Femur (tissue), 1 donor: ENCODE results near the gene IRX5.

ENCODE experiments used
- DNase-seq: peaks from one replicate; pipeline ENCODE4 v3.0.0-alpha.2; 2017

The IRX5 gene

DNA sequence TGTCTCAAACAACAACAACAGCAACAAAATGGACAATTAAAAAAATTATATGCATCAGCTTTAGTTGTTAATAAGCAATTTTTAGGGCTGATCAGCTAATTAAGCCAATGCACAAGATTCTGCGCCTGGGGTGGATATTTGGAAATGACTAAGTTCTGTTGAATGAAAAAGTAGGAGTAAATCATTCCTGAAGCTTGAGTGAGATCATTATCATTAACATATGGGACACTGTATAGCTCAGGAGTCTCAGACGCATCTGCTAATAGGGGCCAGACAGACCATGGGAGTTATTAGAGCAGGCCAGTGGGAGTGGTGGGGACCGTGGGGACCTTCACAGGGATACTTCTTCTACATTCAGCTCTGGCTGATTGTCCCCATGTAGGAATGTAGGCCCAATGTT is 22.8 kb downstream of the IRX5 start:
- DNase-seq, result no peak

DNA sequence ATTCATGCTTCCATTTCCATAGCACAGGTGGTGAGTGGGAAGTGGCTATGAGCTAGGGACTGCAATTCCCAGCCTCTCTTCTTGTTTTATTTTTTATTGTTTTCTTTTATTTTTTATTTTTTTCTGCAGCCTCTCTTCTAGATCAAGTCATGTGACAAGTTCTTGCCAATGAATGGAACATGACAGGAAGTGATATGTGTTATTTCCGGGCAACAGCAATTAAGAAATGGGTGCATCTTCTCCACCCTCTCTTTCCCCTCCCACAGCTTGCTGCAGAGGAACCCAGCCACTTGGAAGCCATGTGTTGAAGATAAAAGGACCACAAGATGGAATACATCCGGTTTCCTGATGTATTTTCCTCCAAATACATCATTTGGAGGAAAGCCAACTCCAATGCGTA is 23.6 kb downstream of the IRX5 start:
- DNase-seq, result no peak

DNA sequence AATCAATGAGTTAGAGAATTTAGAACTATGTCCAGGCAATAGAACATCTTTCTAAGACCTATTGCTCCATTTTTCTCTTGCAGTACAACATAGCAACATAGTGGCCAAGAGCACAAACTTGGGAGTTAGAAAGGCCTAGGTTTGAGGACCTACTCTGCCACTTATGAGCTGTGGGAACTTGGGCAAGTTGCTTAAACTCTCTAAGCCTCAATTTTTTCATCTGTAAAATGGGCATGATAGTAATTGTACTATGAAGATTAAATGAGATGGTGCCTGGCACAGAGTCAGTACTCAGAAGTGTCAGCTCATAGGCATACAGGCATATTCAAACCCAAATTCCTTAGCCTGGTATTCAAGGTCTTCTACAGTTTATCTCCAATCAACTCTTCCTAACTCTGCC is 25.1 kb downstream of the IRX5 start:
- DNase-seq, result no peak

DNA sequence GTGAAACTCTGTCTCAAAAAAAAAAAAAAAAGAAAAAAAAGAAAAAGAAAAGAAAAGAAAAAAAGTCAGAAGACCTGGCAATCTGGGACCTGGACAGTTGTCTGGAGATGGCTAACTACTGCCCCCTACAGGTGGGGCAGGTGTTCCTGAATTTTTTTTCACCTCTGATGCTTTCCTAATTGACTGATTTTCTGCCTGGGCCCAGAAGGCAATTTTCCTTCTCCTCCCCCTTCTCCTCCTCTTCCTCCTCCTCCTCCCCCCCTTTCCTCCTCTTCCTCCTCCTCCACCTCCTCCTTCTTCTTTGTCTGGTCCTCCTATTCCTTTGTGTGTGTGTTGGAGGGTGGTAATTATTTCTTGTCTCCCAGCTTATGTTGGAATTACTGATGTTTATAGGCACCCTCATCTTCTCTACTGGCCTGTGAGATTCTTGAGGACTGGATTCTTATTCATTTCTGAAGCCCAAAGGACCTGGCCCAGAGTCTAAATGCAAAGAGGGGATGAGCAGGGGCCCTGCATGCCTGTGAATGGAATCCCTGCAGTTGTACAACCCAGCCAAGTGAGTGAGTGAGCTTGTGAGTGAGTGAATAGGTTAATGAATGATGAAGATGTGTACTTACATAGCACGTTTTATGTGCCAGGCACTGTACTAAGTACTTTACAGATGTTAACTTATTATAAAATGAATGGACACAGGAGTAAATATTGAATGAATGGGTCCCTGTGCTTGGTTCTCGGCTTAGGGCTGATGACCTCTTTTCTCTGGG is 26.9 kb downstream of the IRX5 start:
- no peak for DNase-seq

DNA sequence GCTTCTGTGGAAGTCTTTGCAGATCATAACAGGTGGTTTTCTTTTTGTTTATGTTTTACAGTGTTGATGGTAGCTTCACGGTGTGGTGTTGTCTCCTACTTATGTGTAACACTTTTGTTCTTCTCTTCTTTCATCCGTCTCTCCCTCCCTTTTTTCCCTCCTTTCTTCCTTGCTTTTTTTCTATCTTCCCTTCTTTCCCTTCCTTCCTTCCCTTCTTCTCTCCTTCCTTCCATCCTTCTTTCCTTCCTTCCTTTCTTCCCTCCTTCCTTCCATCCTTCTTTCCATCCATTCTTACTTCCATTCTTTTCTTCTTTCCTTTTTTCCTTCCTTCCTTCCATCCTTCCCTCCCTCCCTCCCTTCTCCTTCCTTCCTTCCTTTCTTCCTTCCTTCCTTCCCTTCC is 31.4 kb downstream of the IRX5 start:
- DNase-seq, result no peak

DNA sequence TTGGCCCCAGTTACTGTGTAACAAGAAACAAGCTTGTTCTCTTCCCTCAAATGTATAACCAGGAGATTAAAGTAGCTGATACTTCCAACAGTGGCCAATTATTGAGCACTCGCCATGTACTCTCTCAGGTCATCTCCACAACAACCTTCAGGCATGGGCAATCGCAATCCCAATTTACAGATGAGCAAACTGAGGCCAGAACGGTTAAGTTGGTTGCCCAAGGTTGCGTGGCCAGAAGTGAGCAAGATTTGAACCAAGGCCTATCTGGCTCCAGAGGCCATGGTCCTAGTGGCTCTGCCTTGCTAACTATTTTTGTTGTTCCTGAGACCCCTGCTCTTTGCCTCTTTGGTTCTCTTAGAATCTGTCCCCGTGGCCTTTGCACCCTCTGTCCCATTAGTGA is 33.6 kb downstream of the IRX5 start:
- DNase-seq, result no peak

DNA sequence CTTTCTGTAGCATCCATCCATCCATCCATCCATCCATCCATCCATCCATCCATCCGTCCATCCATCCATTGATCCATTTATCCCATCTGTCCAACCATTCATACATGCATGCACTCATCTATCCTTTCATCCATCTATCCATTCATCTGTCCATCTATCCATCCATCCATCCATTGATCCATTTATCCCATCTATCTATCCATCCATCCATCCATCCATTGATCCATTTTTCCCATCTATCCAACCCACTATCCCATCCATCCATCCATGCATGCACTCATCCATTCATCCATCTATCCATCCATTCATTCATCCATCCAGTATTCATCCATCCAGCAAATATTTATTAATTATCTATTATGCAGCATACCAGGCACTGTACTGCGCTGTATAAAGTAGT is 34.8 kb downstream of the IRX5 start:
- DNase-seq, result no peak

DNA sequence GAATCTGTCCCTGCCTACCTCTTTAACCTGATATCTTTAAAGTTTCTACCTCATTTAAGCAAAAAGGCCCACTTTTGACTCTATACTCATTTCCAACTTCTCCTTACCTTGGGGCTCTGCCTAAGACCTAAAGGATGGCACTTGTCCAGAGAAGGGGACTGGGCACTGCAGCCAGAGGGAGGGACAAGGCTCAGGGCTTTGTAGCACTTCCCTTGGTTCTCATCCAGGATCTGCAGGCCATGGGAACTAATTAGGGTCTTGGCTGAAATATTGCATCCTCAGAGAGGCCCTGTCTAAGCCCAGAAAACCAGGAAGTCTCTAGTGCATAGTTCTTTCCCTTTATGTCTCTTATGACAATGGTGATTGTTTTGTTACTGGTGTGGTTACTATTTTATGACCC is 37.3 kb downstream of the IRX5 start:
- DNase-seq, result no peak

DNA sequence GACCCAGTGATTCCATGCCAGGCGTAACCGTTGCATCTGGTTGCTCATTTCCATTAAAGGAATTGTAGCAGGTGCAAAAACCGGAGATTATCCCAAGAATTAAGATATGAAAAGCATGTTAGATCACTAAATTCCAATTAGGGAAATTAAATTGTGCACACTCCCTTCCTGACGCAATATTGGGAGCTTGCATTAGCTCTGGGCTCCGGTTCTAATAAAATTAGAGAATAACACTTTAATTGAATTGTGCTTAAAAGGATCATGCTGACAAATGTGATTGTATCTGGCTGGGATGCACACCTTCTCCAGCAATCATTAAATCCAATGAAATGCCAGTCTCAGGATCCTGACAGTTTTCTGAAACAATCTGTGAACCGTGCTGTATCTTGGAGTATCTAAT is 38.1 kb downstream of the IRX5 start:
- no peak for DNase-seq

DNA sequence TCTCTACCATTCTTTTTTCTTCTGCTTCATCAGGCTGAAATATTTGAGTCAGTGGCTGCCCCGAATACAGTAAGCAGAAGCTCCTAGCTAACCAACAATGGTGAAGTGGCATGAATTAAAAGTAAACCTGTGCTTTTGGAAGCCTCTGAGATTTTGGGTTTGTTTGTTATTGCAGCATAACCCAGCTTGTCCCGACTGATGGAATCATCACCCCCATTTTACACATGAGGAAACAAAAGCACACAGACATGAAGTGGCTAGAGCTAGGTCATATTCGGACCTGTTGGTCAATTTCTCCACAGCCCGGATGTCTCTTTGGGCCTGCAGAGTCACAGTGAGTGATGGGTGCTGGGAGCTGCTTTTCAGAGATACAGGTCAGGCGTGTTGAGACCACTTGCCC is 39.4 kb downstream of the IRX5 start:
- no peak for DNase-seq

DNA sequence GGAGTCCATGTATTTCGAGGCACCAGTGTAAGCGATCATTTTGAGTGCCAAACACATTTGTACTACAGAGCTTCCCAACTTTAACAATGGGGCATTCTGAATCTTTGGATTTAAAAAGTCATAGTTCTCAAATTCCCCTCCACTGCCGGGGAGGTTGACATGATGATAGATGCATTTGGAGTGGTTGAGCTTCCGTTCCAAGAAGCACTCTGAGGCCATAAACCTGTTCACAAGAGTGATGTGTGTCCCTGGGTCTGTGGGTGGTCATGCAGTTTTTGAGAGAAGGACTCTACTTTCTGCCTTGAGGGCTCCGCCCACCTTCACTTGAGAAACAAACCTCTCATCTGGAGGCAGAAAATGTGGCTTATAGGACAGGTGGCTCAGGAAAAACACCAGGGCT is 43.7 kb downstream of the IRX5 start:
- DNase-seq, result no peak

DNA sequence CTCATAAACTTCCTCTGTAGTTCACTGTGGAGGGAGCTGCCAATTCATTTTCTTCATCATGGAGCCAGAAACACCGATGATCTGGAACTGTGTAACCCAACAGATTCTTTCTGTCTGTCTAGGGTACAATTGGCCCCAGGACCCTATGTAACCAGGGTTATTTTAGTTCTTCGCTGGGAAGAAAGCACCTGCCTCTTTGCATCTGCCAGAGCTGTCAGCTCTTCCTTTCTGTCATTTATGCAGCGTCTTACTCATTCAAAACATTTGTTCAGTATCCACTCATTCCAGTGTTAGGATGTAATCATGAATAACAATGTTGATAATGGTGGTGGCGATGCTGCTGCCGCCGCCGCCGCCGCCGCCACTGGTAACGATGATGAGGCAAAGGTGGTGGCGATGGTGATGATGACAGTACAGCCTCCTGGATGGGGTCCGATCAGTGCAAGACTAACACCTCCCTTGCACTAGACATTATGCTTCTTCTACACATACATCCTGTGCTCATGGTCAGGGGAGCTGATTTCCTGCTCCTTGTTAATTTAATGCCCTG is 46.1 kb downstream of the IRX5 start:
- DNase-seq, result no peak

DNA sequence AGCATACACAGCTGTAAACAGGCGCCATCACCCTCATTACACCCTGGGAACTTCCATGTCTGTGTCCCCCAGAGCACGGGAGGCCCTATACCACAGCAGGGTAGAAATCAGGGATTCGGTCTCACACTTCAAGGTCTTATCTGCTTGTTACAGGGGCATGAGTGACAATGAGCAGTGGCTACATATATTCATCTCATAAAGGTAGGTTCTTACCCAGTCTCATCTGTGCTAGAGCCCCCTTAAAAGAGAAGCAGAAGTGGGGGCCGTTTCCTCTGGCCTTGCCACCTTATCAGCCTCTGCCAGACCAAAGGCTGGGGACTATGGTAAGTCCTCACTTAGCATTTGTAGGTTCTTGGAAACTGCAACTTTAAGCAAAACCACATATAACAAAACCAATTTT is 46.5 kb downstream of the IRX5 start:
- no peak for DNase-seq

DNA sequence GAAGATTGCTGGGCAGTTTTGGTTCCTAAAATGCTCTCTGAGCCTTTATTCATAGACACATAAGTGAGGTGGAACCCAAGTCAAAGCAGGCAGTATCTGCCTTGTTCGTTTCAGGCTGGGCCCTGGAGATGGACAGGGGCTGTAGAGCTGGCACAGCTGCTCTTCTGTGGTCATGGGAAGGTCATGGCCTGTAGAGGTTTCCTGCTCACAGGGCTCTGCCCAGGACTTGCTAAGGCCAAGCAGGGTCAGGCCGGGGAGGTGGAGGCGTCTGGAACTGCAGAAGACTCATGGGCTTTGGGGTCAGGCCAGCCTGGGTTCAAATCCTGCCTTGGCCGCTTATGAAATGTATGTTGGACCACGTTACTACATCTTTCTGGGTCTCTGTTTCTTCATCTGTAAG is 50.2 kb downstream of the IRX5 start:
- no peak for DNase-seq
